Panc1 (cell line): ENCODE measurements around the gene MCF2L. TPM values are rescaled to one million over a fixed set of nuclear protein-coding genes. Genes with fewer than 3 reads are reported as not detected.

Experiments used
- ATAC-seq: fragments of 200-7000 bp; cut with Tn5 transposase; 2 replicates; pipeline ENCODE4 v1.9.1; 2020; ENCODE audit warnings: mild to moderate bottlenecking, moderate library complexity
- BruUV-seq: library from RNA; stranded (reverse); fragments of 400-500 nt; replicated peaks from 2 replicates; lab custom pipeline; 2021; lab: Mats Ljungman, UMichigan
- CTCF ChIA-PET: fragments of 300-600 bp; sonication (Branson Sonifier 250); formaldehyde crosslinking; loops from one replicate; lab custom pipeline; 2022; ENCODE audit warnings: antibody characterized with exemption; lab: Charles Lee
- POLR2A ChIA-PET: fragments of 300-600 bp; sonication (Branson Sonifier 250); formaldehyde crosslinking; loops from one replicate; lab custom pipeline; 2022; ENCODE audit warnings: antibody characterized with exemption; lab: Charles Lee
- DNase-seq: peaks from one replicate; pipeline ENCODE4 v3.0.0-alpha.2; 2010; ENCODE audit warnings: low read depth, low spot score
- H3K27ac ChIP-seq: 2 replicates; pipeline ENCODE4 v1.5.1; 2011; ENCODE audit warnings: mild to moderate bottlenecking, low read length, inconsistent platforms
- H3K27me3 ChIP-seq: fragments of 200-500 bp; sonication (Bioruptor generic); 2 replicates; pipeline ENCODE4 v1.6.0; 2014; ENCODE audit warnings: low read length, inconsistent platforms; ENCODE audit not compliant: control insufficient read depth, insufficient read depth
- H3K36me3 ChIP-seq: fragments of 200-500 bp; sonication (Bioruptor generic); 2 replicates; pipeline ENCODE4 v1.5.1; 2014; ENCODE audit warnings: inconsistent platforms, mild to moderate bottlenecking, low read length, moderate library complexity; ENCODE audit not compliant: control insufficient read depth, insufficient read depth
- H3K4me1 ChIP-seq: 2 replicates; pipeline ENCODE4 v1.5.1; 2011; ENCODE audit warnings: inconsistent platforms, mild to moderate bottlenecking, low read length, moderate library complexity; ENCODE audit not compliant: control insufficient read depth, insufficient read depth
- H3K4me3 ChIP-seq, 2 experiments: 2 replicates each; pipeline ENCODE4 v1.5.1; 2011 to 2012; ENCODE audit warnings: low read depth in 2 of 2, low read length in 2 of 2, mild to moderate bottlenecking in 2 of 2, inconsistent platforms in 1 of 2, moderate library complexity in 1 of 2
- H3K9me3 ChIP-seq: fragments of 200-500 bp; sonication (Bioruptor generic); 2 replicates; pipeline ENCODE4 v1.5.1; 2014; ENCODE audit warnings: low read depth, mild to moderate bottlenecking, inconsistent platforms, low read length, moderate library complexity; ENCODE audit not compliant: control insufficient read depth, insufficient read depth
- CTCF ChIP-seq: fragments of 450-650 bp; IDR thresholded peaks from 2 replicates; pipeline ENCODE4 v1.5.1; 2017; ENCODE audit warnings: mild to moderate bottlenecking
- POLR2AphosphoS5 ChIP-seq: IDR thresholded peaks from 2 replicates; pipeline ENCODE4 v1.6.1; 2012; ENCODE audit warnings: mild to moderate bottlenecking, low read depth, low read length, moderate library complexity
- REST ChIP-seq, 2 experiments: IDR thresholded peaks; 2 replicates each; pipeline ENCODE4 v1.6.1; 2011 to 2012; ENCODE audit warnings: low read depth in 2 of 2, control low read depth in 1 of 2, low read length in 1 of 2, mild to moderate bottlenecking in 1 of 2, moderate library complexity in 1 of 2; ENCODE audit not compliant: insufficient read depth in 1 of 2
- SIN3A ChIP-seq: IDR thresholded peaks from 2 replicates; pipeline ENCODE4 v1.6.1; 2012; ENCODE audit warnings: low read depth, mild to moderate bottlenecking, low read length, moderate library complexity, borderline replicate concordance; ENCODE audit not compliant: insufficient read depth
- TCF7L2 ChIP-seq: IDR thresholded peaks from 2 replicates; pipeline ENCODE4 v1.6.1; 2011; ENCODE audit warnings: mild to moderate bottlenecking, low read depth, low read length, inconsistent platforms
- in situ Hi-C: cut with HindIII; loops from 2 replicates; pipeline ENCODE4 v1.10.0; 2016; ENCODE audit warnings: low sequenced_read_pairs, low pct_unique_long_range_greater_than_20kb
- intact Hi-C: fragments of 100-400 bp; cut with micrococcal nuclease; formaldehyde crosslinking; loops from one replicate; pipeline ENCODE4 v1.10.0; 2022; ENCODE audit not compliant: unreplicated experiment
- total RNA-seq: library from RNA; stranded (reverse); gene quantifications from one replicate; pipeline ENCODE4 v1.2.1, GENCODE V29; 2021; ENCODE audit not compliant: unreplicated experiment

Gene MCF2L
- total RNA-seq, 1 experiment from 2014 or later, result 0.57 TPM

GRCh38 chr13:112942689-112943308, 26.2 kb upstream of the MCF2L start:
- Histone ChIP-seq H3K4me1 (no peaks in the 10 kb centered on the region), H3K27me3 (no peaks in the 10 kb centered on the region), H3K4me3 (peak overlapping the region; percentile 46 to 50), H3K36me3 (no peaks in the 10 kb centered on the region), H3K9me3 (no peaks in the 10 kb centered on the region), H3K27ac (no peak overlapping the region)
- POLR2A ChIA-PET, result no interaction called here
- intact Hi-C loops, result loop anchor here (2.0 to 10.0 kb wide), 2 partner anchors 86 to 452 kb away; no protein-coding TSS in a partner anchor
- DNase-seq, result peak; percentile 78
- CTCF ChIA-PET, result interaction anchor here (0.5 to 1.7 kb wide), 3 partner anchors 87 to 279 kb away, joined by 3 to 5 read pairs (median 3); no protein-coding TSS in a partner anchor
- in situ Hi-C loops, result no loop called here
- no TSS peak for BruUV-seq
- TF ChIP-seq POLR2AphosphoS5 (no peak), CTCF (peak; percentile 81)
- peak; percentile 95 for ATAC-seq

GRCh38 chr13:112943309-112944125, 25.5 kb upstream of the MCF2L start:
- in situ Hi-C loops (no loop called here), intact Hi-C loops (loop anchor here (2.0 to 10.0 kb wide), 2 partner anchors 85 to 451 kb away; no protein-coding TSS in a partner anchor)
- BruUV-seq, result no TSS peak
- no peaks in the 10 kb centered on the region for H3K9me3 ChIP-seq
- POLR2A ChIA-PET, result no interaction called here
- H3K27me3 ChIP-seq, result no peaks in the 10 kb centered on the region
- no peaks in the 10 kb centered on the region for H3K36me3 ChIP-seq
- no peaks in the 10 kb centered on the region for H3K4me1 ChIP-seq
- H3K4me3 ChIP-seq, result peak overlapping the region; percentile 46 to 50
- peak; percentile 80 for ATAC-seq
- no peak overlapping the region for H3K27ac ChIP-seq
- CTCF ChIA-PET, result interaction anchor here (0.7 to 1.7 kb wide), 3 partner anchors 20 to 88 kb away, joined by 3 to 5 read pairs (median 4); no protein-coding TSS in a partner anchor
- TF ChIP-seq CTCF, result no peak
- no peak for TF ChIP-seq POLR2AphosphoS5
- no peak for TF ChIP-seq REST (IDR thresholded peaks at IDR 0.05; ENCODE audit: insufficient read depth in 1 of 2, low read depth in 2 of 2, low read length in 1 of 2)
- no peak for TF ChIP-seq TCF7L2
- no peak for TF ChIP-seq SIN3A
- no peak for DNase-seq
